ENCODE measurements around the gene OSBPL8. TPM values are rescaled to one million over a fixed set of nuclear protein-coding genes. Genes with fewer than 3 reads are reported as not detected.

The OSBPL8 gene
- total RNA-seq, 3 donors from 2014 or later = 77.6 to 89.1 (median 87.2) TPM

- Histone ChIP-seq H3K36me3 (no peaks in the 10 kb centered on the region), H3K4me1 (no peaks in the 10 kb centered on the region), H3K27me3 (no peaks in the 10 kb centered on the region), H3K9me3 (peaks cover 7 to 24% of the 10 kb centered on the region in 2 donors), H3K27ac (no peak overlapping the region), H3K4me3 (no peak overlapping the region)
- no peak for TF ChIP-seq POLR2A (IDR thresholded peaks at IDR 0.05)
- TF ChIP-seq POLR2AphosphoS5 (IDR thresholded peaks at IDR 0.05) = no peak
- DNase-seq (ENCODE audit: low spot score in 2 of 2) = no peak
- intact Hi-C loops (cut with DNase I; ENCODE audit: low total_unique reads) = loop anchor here (5.0 kb wide), 1 partner anchor 194 kb away; no protein-coding TSS in a partner anchor
These were observed 133.4 kb downstream of the OSBPL8 start for GRCh38 chr12:76426160-76426559.

DNA sequence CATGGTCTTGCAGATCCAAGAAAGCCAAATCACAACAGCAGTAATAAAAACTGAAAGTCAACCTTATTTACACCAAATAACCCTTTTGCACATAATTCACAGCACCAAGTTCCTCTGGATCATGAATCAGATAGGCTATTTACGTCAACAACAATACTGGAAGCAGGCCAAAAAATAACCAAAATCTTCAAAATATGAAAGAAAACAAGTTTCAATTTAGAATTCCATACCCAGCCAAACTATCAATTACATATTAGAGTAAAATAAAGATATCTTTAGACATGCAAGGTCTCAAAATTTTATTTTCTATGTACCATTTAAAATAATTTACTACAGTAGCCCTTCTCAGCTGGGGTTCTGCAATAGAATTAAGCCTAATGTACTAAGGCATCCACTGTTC is 134.6 kb downstream of the OSBPL8 start:
- Histone ChIP-seq H3K4me1 (no peaks in the 10 kb centered on the region), H3K4me3 (no peak overlapping the region), H3K9me3 (peaks cover 7 to 24% of the 10 kb centered on the region in 2 donors), H3K27me3 (no peaks in the 10 kb centered on the region), H3K36me3 (no peaks in the 10 kb centered on the region), H3K27ac (no peak overlapping the region)
- TF ChIP-seq POLR2AphosphoS5 (IDR thresholded peaks at IDR 0.05) (no peak), POLR2A (IDR thresholded peaks at IDR 0.05) (no peak)
- TF ChIP-seq, protein P1, sequence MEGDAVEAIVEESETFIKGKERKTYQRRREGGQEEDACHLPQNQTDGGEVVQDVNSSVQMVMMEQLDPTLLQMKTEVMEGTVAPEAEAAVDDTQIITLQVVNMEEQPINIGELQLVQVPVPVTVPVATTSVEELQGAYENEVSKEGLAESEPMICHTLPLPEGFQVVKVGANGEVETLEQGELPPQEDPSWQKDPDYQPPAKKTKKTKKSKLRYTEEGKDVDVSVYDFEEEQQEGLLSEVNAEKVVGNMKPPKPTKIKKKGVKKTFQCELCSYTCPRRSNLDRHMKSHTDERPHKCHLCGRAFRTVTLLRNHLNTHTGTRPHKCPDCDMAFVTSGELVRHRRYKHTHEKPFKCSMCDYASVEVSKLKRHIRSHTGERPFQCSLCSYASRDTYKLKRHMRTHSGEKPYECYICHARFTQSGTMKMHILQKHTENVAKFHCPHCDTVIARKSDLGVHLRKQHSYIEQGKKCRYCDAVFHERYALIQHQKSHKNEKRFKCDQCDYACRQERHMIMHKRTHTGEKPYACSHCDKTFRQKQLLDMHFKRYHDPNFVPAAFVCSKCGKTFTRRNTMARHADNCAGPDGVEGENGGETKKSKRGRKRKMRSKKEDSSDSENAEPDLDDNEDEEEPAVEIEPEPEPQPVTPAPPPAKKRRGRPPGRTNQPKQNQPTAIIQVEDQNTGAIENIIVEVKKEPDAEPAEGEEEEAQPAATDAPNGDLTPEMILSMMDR (IDR thresholded peaks at IDR 0.05) = no peak
- no peak for DNase-seq (ENCODE audit: low spot score in 2 of 2)
- intact Hi-C loops (cut with DNase I; ENCODE audit: low total_unique reads) = loop anchor here (5.0 kb wide), 1 partner anchor 193 kb away; no protein-coding TSS in a partner anchor

DNA sequence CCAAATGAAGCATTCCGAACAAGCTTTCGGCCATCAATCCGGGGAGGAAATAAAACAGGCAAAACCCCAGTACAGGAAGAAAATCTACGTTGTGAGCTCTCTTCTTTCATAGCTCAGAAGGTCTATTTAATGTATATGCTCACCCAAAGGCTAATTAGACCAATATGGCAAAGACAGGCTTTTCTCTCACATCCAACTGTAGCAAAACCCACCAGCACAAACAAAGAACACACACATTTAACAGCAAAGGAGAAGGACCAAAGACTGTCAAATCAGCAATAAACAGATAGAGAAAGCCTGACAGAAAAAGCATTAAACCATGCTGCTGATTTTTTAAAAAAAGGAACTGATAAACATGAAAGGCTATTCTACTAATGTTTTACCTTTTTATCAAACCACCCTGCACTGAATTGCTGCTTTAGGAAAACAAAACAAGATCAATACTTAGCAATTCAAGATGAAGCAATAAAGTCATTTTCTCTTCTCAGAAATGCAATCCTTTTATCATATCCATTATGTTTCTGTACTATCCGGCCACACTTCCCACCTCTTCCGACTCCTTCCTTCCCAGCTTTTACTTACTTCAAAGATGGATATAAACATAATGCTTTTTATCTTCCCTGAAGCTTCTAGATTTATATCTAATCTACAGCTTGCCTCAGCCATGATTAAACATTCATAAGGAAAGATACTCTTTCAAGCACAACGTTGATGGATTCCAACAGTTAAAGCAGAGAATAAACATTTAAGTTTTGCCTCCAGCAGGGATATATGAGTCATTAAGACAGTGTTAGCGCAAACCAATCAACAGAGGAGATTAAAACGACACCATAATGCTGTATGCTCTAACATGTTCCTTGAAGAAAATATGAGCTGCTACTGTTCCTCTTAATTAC is 136.8 kb downstream of the OSBPL8 start:
- TF ChIP-seq POLR2A (IDR thresholded peaks at IDR 0.05) (no peak), POLR2AphosphoS5 (IDR thresholded peaks at IDR 0.05) (no peak)
- TF ChIP-seq, protein P1 (IDR thresholded peaks at IDR 0.05) = no peak
- Histone ChIP-seq H3K4me1 (no peaks in the 10 kb centered on the region), H3K36me3 (no peaks in the 10 kb centered on the region), H3K27ac (no peak overlapping the region), H3K9me3 (peaks cover 7 to 24% of the 10 kb centered on the region in 2 donors), H3K27me3 (no peaks in the 10 kb centered on the region), H3K4me3 (peak overlapping the region in 1 of 3 donors; percentile 49)
- DNase-seq (ENCODE audit: low spot score in 2 of 2) = no peak
- intact Hi-C loops (cut with DNase I; ENCODE audit: low total_unique reads) = no loop called here

GRCh38 chr12:76422154-76422542 is 137.4 kb downstream of the OSBPL8 start:
- H3K27ac ChIP-seq = no peak overlapping the region
- H3K27me3 ChIP-seq = no peaks in the 10 kb centered on the region
- H3K4me3 ChIP-seq = peak overlapping the region in 1 of 3 donors; percentile 49
- DNase-seq (ENCODE audit: low spot score in 2 of 2) = no peak
- H3K36me3 ChIP-seq = no peaks in the 10 kb centered on the region
- intact Hi-C loops (cut with DNase I; ENCODE audit: low total_unique reads) = no loop called here
- no peaks in the 10 kb centered on the region for H3K4me1 ChIP-seq
- TF ChIP-seq POLR2AphosphoS5 (IDR thresholded peaks at IDR 0.05) (no peak), POLR2A (IDR thresholded peaks at IDR 0.05) (no peak)
- TF ChIP-seq, protein P1 (IDR thresholded peaks at IDR 0.05) = no peak
- peaks cover 7 to 24% of the 10 kb centered on the region in 2 donors for H3K9me3 ChIP-seq

GRCh38 chr12:76421046-76421445 is 138.5 kb downstream of the OSBPL8 start:
- H3K27ac ChIP-seq = no peak overlapping the region
- intact Hi-C loops (cut with DNase I; ENCODE audit: low total_unique reads) = no loop called here
- TF ChIP-seq POLR2AphosphoS5 (IDR thresholded peaks at IDR 0.05) (no peak), POLR2A (IDR thresholded peaks at IDR 0.05) (no peak)
- TF ChIP-seq, protein P1 (IDR thresholded peaks at IDR 0.05) = no peak

More at GRCh38 chr12:76421046-76421445, 138.5 kb downstream of the OSBPL8 start:
- Histone ChIP-seq H3K27me3 (no peaks in the 10 kb centered on the region), H3K9me3 (peaks cover 7 to 18% of the 10 kb centered on the region in 2 donors), H3K4me3 (no peak overlapping the region), H3K36me3 (no peaks in the 10 kb centered on the region), H3K4me1 (no peaks in the 10 kb centered on the region)
- DNase-seq (ENCODE audit: low spot score in 2 of 2) = no peak

Data from breast epithelium (tissue), 4 donors.